OCI-LY7 (cell line): ENCODE data around the gene SGPL1.

Experiments used
- CTCF ChIP-seq: fragments of 200-600 bp; sonication (generic); conservative IDR thresholded peaks from 2 replicates; pipeline ENCODE4 v1.5.1; 2014; ENCODE audit warnings: mild to moderate bottlenecking, antibody characterized with exemption, low read length, moderate library complexity, mixed read lengths
- EZH2phosphoT487 ChIP-seq: fragments of 200-600 bp; sonication (generic); IDR thresholded peaks from 2 replicates; pipeline ENCODE4 v1.6.1; 2018; ENCODE audit warnings: low read depth, borderline replicate concordance, mild to moderate bottlenecking, mixed run types, antibody characterized with exemption, low read length, moderate library complexity, mixed read lengths

GRCh38 chr10:70846795-70847194 lies 31.0 kb downstream of the SGPL1 start:
- TF ChIP-seq CTCF: no peak
- no peak for TF ChIP-seq EZH2phosphoT487
